HEK293 (cell line): ENCODE data around the gene PHF3.

ENCODE experiments used
- CTCF ChIP-seq: fragments of 450-650 bp; formaldehyde crosslinking; IDR thresholded peaks from 2 replicates; pipeline ENCODE4 v1.5.1; 2016; ENCODE audit warnings: missing biosample characterization, missing genetic modification characterization
- REST ChIP-seq: fragments of 450-650 bp; formaldehyde crosslinking; IDR thresholded peaks from 2 replicates; pipeline ENCODE4 v1.5.1; 2016; ENCODE audit warnings: missing biosample characterization, missing genetic modification characterization
- ZNF133 ChIP-seq: fragments of 450-650 bp; formaldehyde crosslinking; IDR thresholded peaks from 2 replicates; pipeline ENCODE4 v1.5.1; 2016; ENCODE audit warnings: missing biosample characterization, missing genetic modification characterization
- ZNF138 ChIP-seq: fragments of 450-650 bp; formaldehyde crosslinking; IDR thresholded peaks from 2 replicates; pipeline ENCODE4 v1.5.1; 2016; ENCODE audit warnings: missing biosample characterization, missing genetic modification characterization, borderline replicate concordance
- ZNF707 ChIP-seq: fragments of 450-650 bp; formaldehyde crosslinking; IDR thresholded peaks from 2 replicates; pipeline ENCODE4 v1.5.1; 2016; ENCODE audit warnings: missing biosample characterization, missing genetic modification characterization

DNA sequence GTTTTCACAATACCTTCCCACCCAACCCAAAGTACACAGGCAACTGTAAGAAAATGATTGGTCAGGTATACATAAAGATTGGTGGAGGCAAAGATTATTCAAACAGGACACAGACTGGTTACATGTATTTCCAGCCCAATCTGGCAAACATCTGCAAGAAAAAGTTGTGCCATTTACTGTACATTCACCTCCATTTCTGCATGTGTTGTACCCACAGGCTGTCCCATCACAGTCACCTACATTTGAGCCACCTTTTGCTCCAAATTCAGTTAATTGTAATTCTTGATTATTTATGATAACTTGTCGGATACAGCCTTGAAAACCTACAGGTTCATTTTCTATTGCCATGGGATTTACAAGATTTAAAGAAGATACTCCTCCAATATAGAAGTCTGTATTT lies 85.6 kb downstream of the PHF3 start:
- no peak for TF ChIP-seq CTCF (tag by site-specific recombination)
- TF ChIP-seq ZNF707 (tag by site-specific recombination), result no peak
- peak; percentile 94 for TF ChIP-seq ZNF133 (tag by site-specific recombination)
- TF ChIP-seq ZNF138 (tag by site-specific recombination), result no peak
- no peak for TF ChIP-seq REST (tag by site-specific recombination)
